Progenitor cell of endocrine pancreas (in vitro differentiated cells): Measurements from ENCODE around the gene ZNF211. TPM values are rescaled to one million over a fixed set of nuclear protein-coding genes. Genes with fewer than 3 reads are reported as not detected.

Source experiments
- DNase-seq: peaks from one replicate; pipeline ENCODE4 v3.0.0; 2021; ENCODE audit warnings: low spot score; ENCODE audit not compliant: unreplicated experiment
- H3K27ac Mint-ChIP-seq: 2 replicates; pipeline ENCODE4 v1.8.0; 2021; ENCODE audit warnings: mild to moderate bottlenecking, moderate library complexity, mixed read lengths
- H3K27me3 Mint-ChIP-seq: 2 replicates; pipeline ENCODE4 v1.8.0; 2021; ENCODE audit warnings: mixed read lengths
- H3K36me3 Mint-ChIP-seq: 2 replicates; pipeline ENCODE4 v1.8.0; 2022; ENCODE audit warnings: mixed read lengths; ENCODE audit not compliant: insufficient read depth
- H3K4me1 Mint-ChIP-seq: 2 replicates; pipeline ENCODE4 v1.8.0; 2021; ENCODE audit warnings: low read depth, mixed read lengths
- H3K4me3 Mint-ChIP-seq: 2 replicates; pipeline ENCODE4 v1.8.0; 2021; ENCODE audit warnings: low read depth, mild to moderate bottlenecking, moderate library complexity, mixed read lengths
- H3K9me3 Mint-ChIP-seq: 2 replicates; pipeline ENCODE4 v1.8.0; 2021; ENCODE audit warnings: low read depth, mixed read lengths
- total RNA-seq: library from RNA; stranded (reverse); gene quantifications from 2 replicates; pipeline ENCODE4 v1.2.1, GENCODE V29; 2021
- TF ChIP-seq, protein P1 (sequence below): fragments of 200-600 bp; sonication (generic); IDR thresholded peaks from one replicate; pipeline ENCODE4 v1.5.0; 2021; ENCODE audit warnings: antibody characterized with exemption, mild to moderate bottlenecking; ENCODE audit not compliant: unreplicated experiment

The ZNF211 gene
- total RNA-seq, 1 donor from 2014 or later, result 25.1 TPM

DNA sequence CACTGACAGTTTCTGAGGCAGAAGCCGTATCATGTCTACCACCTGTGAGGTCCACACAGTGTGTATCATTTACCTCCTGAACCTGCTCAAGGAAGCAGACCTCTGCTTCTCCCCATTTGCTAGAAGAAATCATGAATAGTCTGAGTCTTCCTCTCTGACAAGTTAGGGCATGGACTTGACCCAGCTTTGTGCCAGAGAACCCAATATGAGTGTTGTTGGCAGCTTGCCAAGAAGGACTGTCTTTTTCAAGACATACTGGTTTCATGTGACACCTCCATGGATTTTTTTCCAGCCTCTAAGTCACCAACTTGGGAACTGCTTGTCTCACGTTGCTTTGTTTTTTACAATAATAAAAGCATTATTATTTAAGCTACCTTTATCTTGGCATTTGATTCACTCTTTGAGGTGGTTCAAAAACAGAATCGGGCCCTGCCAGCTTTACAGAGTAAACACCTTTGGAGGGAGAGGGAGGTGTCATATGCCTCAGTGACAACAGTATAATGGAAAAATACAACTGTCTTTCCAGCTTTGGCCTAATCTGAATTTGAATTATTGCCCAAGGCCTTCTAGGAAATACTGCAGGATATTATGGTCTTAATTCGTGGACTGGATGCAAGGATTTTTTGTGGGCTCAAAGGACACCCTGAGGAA lies 9.6 kb downstream of the ZNF211 start:
- Mint-ChIP-seq H3K27ac (no peak overlapping the region), H3K36me3 (peaks cover 68% of the 10 kb centered on the region), H3K9me3 (peaks cover 54% of the 10 kb centered on the region), H3K27me3 (no peaks in the 10 kb centered on the region), H3K4me3 (no peak overlapping the region), H3K4me1 (no peaks in the 10 kb centered on the region)
- TF ChIP-seq, protein P1, sequence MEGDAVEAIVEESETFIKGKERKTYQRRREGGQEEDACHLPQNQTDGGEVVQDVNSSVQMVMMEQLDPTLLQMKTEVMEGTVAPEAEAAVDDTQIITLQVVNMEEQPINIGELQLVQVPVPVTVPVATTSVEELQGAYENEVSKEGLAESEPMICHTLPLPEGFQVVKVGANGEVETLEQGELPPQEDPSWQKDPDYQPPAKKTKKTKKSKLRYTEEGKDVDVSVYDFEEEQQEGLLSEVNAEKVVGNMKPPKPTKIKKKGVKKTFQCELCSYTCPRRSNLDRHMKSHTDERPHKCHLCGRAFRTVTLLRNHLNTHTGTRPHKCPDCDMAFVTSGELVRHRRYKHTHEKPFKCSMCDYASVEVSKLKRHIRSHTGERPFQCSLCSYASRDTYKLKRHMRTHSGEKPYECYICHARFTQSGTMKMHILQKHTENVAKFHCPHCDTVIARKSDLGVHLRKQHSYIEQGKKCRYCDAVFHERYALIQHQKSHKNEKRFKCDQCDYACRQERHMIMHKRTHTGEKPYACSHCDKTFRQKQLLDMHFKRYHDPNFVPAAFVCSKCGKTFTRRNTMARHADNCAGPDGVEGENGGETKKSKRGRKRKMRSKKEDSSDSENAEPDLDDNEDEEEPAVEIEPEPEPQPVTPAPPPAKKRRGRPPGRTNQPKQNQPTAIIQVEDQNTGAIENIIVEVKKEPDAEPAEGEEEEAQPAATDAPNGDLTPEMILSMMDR, result no peak
- no peak for DNase-seq

DNA sequence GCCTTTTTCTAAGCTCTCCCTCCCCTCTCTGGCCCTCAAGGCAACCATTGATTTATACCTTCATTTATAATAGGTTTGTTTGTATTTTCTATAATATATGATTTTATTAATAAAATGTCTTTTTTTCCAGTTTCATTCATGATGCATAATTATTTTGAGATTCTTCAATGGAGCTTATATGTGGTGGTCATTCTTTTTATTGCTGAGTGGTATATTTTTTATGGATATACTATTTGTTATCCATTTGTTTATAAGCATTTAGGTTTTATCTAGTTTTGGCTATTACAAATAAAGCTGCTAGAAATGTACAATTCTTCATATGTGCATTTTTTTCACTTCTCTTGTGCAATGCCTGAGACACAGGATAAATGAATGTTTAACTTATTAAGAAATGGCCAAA lies 10.8 kb downstream of the ZNF211 start:
- Mint-ChIP-seq H3K27ac (peak overlapping the region; percentile 24), H3K4me1 (no peaks in the 10 kb centered on the region), H3K27me3 (no peaks in the 10 kb centered on the region), H3K36me3 (peaks cover 58% of the 10 kb centered on the region), H3K4me3 (no peak overlapping the region), H3K9me3 (peaks cover 46% of the 10 kb centered on the region)
- TF ChIP-seq, protein P1, result no peak
- no peak for DNase-seq

DNA sequence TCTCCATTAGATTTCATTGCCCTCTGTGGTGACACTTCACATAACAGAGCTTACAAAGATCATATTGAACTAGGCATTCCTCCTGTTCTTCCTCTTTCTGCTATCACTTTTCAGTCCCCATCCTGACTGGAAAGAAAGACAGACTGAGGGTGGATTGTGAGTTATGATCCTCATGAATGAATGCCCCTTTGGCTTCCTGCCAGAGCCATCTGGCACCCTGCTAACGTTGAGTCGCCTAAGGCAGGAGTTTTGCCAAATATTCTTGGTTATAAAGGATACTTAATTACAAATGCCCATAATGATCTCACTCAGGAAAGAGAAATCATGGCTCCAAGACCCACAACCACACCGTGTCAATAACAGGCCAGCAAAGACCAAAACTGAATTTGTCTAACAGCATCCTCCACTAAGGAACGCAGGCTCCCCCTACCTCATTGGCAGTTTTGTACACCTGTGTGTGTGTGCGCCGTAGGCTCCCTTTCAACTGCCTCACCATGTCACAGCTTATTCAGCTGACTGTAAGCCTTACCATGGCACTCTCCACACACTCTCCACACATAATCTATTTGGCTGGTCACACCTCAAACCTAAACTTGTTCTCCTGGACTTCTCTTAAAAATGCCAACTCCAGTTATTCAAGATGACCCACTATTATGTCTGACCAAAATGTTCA lies 15.5 kb downstream of the ZNF211 start:
- Mint-ChIP-seq H3K9me3 (peaks cover 16% of the 10 kb centered on the region), H3K4me3 (no peak overlapping the region), H3K4me1 (no peaks in the 10 kb centered on the region), H3K27me3 (peaks cover 2% of the 10 kb centered on the region), H3K36me3 (peaks cover 10% of the 10 kb centered on the region), H3K27ac (no peak overlapping the region)
- no peak for DNase-seq
- TF ChIP-seq, protein P1, result no peak

DNA sequence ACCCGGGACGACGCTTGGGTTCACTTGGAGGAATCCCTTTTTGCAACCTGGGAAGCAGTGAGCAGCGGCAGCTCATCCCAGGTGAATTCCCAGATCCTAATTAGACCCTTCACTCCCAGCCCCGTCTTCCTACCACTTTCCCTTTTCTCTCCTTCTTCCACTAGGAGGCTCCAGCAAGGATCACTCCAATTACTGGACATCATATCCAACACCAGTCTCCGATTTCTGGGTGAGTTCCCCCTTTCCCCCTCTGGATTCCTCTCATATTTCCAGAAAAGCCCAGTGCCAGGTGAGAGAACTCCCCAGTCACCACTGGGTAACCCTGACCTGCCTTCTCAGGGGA lies 18.7 kb downstream of the ZNF211 start:
- Mint-ChIP-seq H3K27ac (no peak overlapping the region), H3K27me3 (peaks cover 11% of the 10 kb centered on the region), H3K9me3 (peaks cover 27% of the 10 kb centered on the region), H3K36me3 (no peaks in the 10 kb centered on the region), H3K4me3 (no peak overlapping the region), H3K4me1 (no peaks in the 10 kb centered on the region)
- no peak for DNase-seq
- TF ChIP-seq, protein P1, result no peak

DNA sequence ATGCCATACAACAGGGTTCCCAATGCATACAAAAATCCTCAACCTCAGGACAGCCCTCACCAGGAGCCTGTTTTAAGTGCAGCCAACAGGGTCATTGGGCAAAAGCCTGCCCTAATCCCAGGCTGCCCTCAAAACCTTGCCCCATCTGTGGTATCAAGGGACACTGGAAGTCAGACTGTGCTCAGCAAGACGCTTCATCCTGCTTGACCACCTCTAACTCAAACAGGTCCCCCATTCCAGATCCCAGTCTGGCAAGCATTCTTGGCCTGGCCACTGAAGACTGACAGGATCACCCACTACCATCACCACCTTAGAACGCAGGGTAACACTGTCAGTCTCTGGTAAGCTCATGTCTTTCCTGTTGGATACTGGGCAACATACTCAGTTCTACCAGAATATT lies 20.7 kb downstream of the ZNF211 start:
- H3K4me1 Mint-ChIP-seq, result no peaks in the 10 kb centered on the region
- H3K27me3 Mint-ChIP-seq, result peaks cover 20% of the 10 kb centered on the region
- no peak overlapping the region for H3K4me3 Mint-ChIP-seq
- H3K9me3 Mint-ChIP-seq, result peaks cover 27% of the 10 kb centered on the region
- no peak overlapping the region for H3K27ac Mint-ChIP-seq
- DNase-seq, result no peak
- TF ChIP-seq, protein P1, result no peak
- H3K36me3 Mint-ChIP-seq, result no peaks in the 10 kb centered on the region
